WTC11 (cell line): Measurements from ENCODE around the gene ARL5A. TPM values are rescaled to one million over a fixed set of nuclear protein-coding genes. Genes with fewer than 3 reads are reported as not detected.

Source experiments
- ATAC-seq: fragments of 200-7000 bp; cut with Tn5 transposase; 2 replicates; pipeline ENCODE4 v1.10.0; 2021; ENCODE audit warnings: mild to moderate bottlenecking, moderate library complexity
- CTCF ChIA-PET: fragments of 300-600 bp; sonication (Branson Sonifier 250); formaldehyde crosslinking; loops from one replicate; lab custom pipeline; 2021; ENCODE audit warnings: antibody characterized with exemption; lab: Charles Lee
- POLR2A ChIA-PET: fragments of 350-600 bp; sonication (Branson Sonifier 250); formaldehyde crosslinking; loops from one replicate; lab custom pipeline; 2021; ENCODE audit warnings: antibody characterized with exemption; lab: Charles Lee
- DNase-seq: peaks from one replicate; pipeline ENCODE4 v3.0.0; 2021; ENCODE audit warnings: low spot score
- H3K27ac Mint-ChIP-seq: 2 replicates; pipeline ENCODE4 v1.8.0; 2021; ENCODE audit warnings: mixed read lengths
- H3K27me3 Mint-ChIP-seq: 2 replicates; pipeline ENCODE4 v1.8.0; 2021; ENCODE audit warnings: low read depth, mild to moderate bottlenecking, moderate library complexity, mixed read lengths
- H3K36me3 Mint-ChIP-seq: 2 replicates; pipeline ENCODE4 v1.8.0; 2021; ENCODE audit warnings: mixed read lengths
- H3K4me1 Mint-ChIP-seq: 2 replicates; pipeline ENCODE4 v1.8.0; 2022; ENCODE audit warnings: mixed read lengths
- H3K4me3 Mint-ChIP-seq: 2 replicates; pipeline ENCODE4 v1.8.0; 2021; ENCODE audit warnings: mild to moderate bottlenecking, moderate library complexity, mixed read lengths
- H3K9me3 Mint-ChIP-seq: 2 replicates; pipeline ENCODE4 v1.8.0; 2021; ENCODE audit warnings: mixed read lengths
- E2F1 ChIP-seq: sonication (generic); formaldehyde crosslinking; IDR thresholded peaks from 2 replicates; pipeline ENCODE4 v1.8.0; 2022; ENCODE audit warnings: mild to moderate bottlenecking, missing genetic modification reagents
- ELF4 ChIP-seq: sonication (generic); formaldehyde crosslinking; IDR thresholded peaks from 2 replicates; pipeline ENCODE4 v1.8.1; 2022; ENCODE audit warnings: low read depth, mild to moderate bottlenecking, moderate library complexity, missing genetic modification reagents
- ETV6 ChIP-seq: sonication (generic); formaldehyde crosslinking; IDR thresholded peaks from 2 replicates; pipeline ENCODE4 v1.8.1; 2022; ENCODE audit warnings: mild to moderate bottlenecking, missing genetic modification reagents
- NFYB ChIP-seq: sonication (generic); formaldehyde crosslinking; conservative IDR thresholded peaks from 2 replicates; pipeline ENCODE4 v1.8.0; 2022; ENCODE audit warnings: low read depth, missing genetic modification reagents
- NR1H2 ChIP-seq: sonication (generic); formaldehyde crosslinking; IDR thresholded peaks from 2 replicates; pipeline ENCODE4 v1.9.0; 2021; ENCODE audit warnings: mild to moderate bottlenecking, moderate library complexity, missing genetic modification reagents
- NR2C2 ChIP-seq: sonication (generic); formaldehyde crosslinking; IDR thresholded peaks from 2 replicates; pipeline ENCODE4 v1.8.0; 2022; ENCODE audit warnings: mild to moderate bottlenecking, missing genetic modification reagents
- NR3C1 ChIP-seq: sonication (generic); formaldehyde crosslinking; conservative IDR thresholded peaks from 2 replicates; pipeline ENCODE4 v1.8.1; 2023; ENCODE audit warnings: low read depth, mild to moderate bottlenecking, missing genetic modification reagents
- OVOL2 ChIP-seq: fragments of 250-450 bp; sonication (Bioruptor Pico); IDR thresholded peaks from 2 replicates; pipeline ENCODE4 v1.9.0; 2021; ENCODE audit warnings: mild to moderate bottlenecking, borderline replicate concordance
- PRRX2 ChIP-seq: fragments of 250-450 bp; sonication (Bioruptor Pico); IDR thresholded peaks from 2 replicates; pipeline ENCODE4 v1.8.0; 2021; ENCODE audit warnings: mild to moderate bottlenecking
- SMAD3 ChIP-seq: sonication (generic); formaldehyde crosslinking; IDR thresholded peaks from 2 replicates; pipeline ENCODE4 v1.8.0; 2022; ENCODE audit warnings: missing genetic modification reagents, mild to moderate bottlenecking, borderline replicate concordance
- TEAD4 ChIP-seq: sonication (generic); formaldehyde crosslinking; IDR thresholded peaks from 2 replicates; pipeline ENCODE4 v1.8.0; 2022; ENCODE audit warnings: mild to moderate bottlenecking, missing genetic modification reagents
- TP53 ChIP-seq: sonication (generic); formaldehyde crosslinking; IDR thresholded peaks from 2 replicates; pipeline ENCODE4 v1.8.1; 2023; ENCODE audit warnings: mild to moderate bottlenecking, missing genetic modification reagents
- ZNF138 ChIP-seq: sonication (generic); formaldehyde crosslinking; conservative IDR thresholded peaks from 2 replicates; pipeline ENCODE4 v1.8.1; 2022; ENCODE audit warnings: mild to moderate bottlenecking, moderate library complexity, missing genetic modification reagents
- total RNA-seq: library from RNA; stranded (reverse); gene quantifications from 3 replicates; pipeline ENCODE4 v1.2.3, GENCODE V29; 2021
- TF ChIP-seq, protein P1 (sequence below): sonication (generic); formaldehyde crosslinking; IDR thresholded peaks from 2 replicates; pipeline ENCODE4 v1.8.0; 2022; ENCODE audit warnings: mild to moderate bottlenecking, missing genetic modification reagents
- TF ChIP-seq, protein P2 (sequence below): sonication (generic); formaldehyde crosslinking; IDR thresholded peaks from 2 replicates; pipeline ENCODE4 v1.8.0; 2022; ENCODE audit warnings: mild to moderate bottlenecking, missing genetic modification reagents
- TF ChIP-seq, protein P3 (sequence below): sonication (generic); formaldehyde crosslinking; IDR thresholded peaks from 2 replicates; pipeline ENCODE4 v1.8.0; 2023; ENCODE audit warnings: mild to moderate bottlenecking, missing genetic modification reagents
- TF ChIP-seq, protein P4 (sequence below): sonication (generic); formaldehyde crosslinking; IDR thresholded peaks from 2 replicates; pipeline ENCODE4 v1.8.0; 2023; ENCODE audit warnings: missing genetic modification reagents, mild to moderate bottlenecking, borderline replicate concordance

ARL5A gene
- total RNA-seq, 1 experiment from 2014 or later = 82.7 TPM

DNA sequence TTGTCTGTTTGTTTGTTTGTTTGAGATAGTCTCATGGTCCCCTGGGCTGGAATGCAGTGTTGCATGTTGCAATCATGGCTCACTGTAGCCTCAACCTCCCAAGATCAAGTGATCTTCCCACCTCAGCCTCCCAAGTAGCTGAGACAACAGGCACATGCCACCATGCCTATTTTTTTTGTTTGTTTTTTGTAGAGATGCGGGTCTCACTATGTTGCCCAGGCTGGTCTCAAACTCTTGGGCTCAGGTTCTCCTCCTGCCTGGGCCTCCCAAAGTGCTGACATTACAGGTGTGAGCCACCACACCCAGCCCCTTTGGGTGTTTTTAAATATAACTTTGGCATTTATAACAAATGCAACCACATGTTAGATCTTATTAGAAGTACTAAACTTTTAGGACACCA is 37.5 kb downstream of the ARL5A start:
- Mint-ChIP-seq H3K27ac (peak overlapping the region; percentile 32), H3K9me3 (peaks cover 7% of the 10 kb centered on the region), H3K36me3 (peaks cover 26% of the 10 kb centered on the region), H3K4me3 (no peak overlapping the region), H3K27me3 (no peaks in the 10 kb centered on the region), H3K4me1 (peaks cover 7% of the 10 kb centered on the region)
- ChIA-PET POLR2A (no interaction called here), CTCF (no interaction called here)
- no peak for TF ChIP-seq NR2C2 (CRISPR knock-in tag)
- no peak for TF ChIP-seq NFYB
- no peak for TF ChIP-seq PRRX2 (CRISPR knock-in tag)
- no peak for TF ChIP-seq ZNF138 (CRISPR knock-in tag)
- no peak for TF ChIP-seq E2F1
- TF ChIP-seq TP53 (CRISPR knock-in tag) = no peak
- TF ChIP-seq, protein P1, sequence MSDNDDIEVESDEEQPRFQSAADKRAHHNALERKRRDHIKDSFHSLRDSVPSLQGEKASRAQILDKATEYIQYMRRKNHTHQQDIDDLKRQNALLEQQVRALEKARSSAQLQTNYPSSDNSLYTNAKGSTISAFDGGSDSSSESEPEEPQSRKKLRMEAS (CRISPR knock-in tag) = no peak
- TF ChIP-seq, protein P2, sequence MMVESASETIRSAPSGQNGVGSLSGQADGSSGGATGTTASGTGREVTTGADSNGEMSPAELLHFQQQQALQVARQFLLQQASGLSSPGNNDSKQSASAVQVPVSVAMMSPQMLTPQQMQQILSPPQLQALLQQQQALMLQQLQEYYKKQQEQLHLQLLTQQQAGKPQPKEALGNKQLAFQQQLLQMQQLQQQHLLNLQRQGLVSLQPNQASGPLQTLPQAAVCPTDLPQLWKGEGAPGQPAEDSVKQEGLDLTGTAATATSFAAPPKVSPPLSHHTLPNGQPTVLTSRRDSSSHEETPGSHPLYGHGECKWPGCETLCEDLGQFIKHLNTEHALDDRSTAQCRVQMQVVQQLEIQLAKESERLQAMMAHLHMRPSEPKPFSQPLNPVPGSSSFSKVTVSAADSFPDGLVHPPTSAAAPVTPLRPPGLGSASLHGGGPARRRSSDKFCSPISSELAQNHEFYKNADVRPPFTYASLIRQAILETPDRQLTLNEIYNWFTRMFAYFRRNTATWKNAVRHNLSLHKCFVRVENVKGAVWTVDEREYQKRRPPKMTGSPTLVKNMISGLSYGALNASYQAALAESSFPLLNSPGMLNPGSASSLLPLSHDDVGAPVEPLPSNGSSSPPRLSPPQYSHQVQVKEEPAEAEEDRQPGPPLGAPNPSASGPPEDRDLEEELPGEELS (CRISPR knock-in tag) = no peak
- TF ChIP-seq ELF4 (CRISPR knock-in tag) = no peak
- no peak for TF ChIP-seq TEAD4 (CRISPR knock-in tag)
- TF ChIP-seq OVOL2 (CRISPR knock-in tag) = no peak
- TF ChIP-seq NR1H2 (CRISPR knock-in tag) = no peak
- TF ChIP-seq, protein P3, sequence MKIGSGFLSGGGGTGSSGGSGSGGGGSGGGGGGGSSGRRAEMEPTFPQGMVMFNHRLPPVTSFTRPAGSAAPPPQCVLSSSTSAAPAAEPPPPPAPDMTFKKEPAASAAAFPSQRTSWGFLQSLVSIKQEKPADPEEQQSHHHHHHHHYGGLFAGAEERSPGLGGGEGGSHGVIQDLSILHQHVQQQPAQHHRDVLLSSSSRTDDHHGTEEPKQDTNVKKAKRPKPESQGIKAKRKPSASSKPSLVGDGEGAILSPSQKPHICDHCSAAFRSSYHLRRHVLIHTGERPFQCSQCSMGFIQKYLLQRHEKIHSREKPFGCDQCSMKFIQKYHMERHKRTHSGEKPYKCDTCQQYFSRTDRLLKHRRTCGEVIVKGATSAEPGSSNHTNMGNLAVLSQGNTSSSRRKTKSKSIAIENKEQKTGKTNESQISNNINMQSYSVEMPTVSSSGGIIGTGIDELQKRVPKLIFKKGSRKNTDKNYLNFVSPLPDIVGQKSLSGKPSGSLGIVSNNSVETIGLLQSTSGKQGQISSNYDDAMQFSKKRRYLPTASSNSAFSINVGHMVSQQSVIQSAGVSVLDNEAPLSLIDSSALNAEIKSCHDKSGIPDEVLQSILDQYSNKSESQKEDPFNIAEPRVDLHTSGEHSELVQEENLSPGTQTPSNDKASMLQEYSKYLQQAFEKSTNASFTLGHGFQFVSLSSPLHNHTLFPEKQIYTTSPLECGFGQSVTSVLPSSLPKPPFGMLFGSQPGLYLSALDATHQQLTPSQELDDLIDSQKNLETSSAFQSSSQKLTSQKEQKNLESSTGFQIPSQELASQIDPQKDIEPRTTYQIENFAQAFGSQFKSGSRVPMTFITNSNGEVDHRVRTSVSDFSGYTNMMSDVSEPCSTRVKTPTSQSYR (CRISPR knock-in tag) = no peak
- no peak for TF ChIP-seq ETV6 (CRISPR knock-in tag)
- no peak for TF ChIP-seq SMAD3
- TF ChIP-seq NR3C1 (CRISPR knock-in tag) = no peak
- TF ChIP-seq, protein P4, sequence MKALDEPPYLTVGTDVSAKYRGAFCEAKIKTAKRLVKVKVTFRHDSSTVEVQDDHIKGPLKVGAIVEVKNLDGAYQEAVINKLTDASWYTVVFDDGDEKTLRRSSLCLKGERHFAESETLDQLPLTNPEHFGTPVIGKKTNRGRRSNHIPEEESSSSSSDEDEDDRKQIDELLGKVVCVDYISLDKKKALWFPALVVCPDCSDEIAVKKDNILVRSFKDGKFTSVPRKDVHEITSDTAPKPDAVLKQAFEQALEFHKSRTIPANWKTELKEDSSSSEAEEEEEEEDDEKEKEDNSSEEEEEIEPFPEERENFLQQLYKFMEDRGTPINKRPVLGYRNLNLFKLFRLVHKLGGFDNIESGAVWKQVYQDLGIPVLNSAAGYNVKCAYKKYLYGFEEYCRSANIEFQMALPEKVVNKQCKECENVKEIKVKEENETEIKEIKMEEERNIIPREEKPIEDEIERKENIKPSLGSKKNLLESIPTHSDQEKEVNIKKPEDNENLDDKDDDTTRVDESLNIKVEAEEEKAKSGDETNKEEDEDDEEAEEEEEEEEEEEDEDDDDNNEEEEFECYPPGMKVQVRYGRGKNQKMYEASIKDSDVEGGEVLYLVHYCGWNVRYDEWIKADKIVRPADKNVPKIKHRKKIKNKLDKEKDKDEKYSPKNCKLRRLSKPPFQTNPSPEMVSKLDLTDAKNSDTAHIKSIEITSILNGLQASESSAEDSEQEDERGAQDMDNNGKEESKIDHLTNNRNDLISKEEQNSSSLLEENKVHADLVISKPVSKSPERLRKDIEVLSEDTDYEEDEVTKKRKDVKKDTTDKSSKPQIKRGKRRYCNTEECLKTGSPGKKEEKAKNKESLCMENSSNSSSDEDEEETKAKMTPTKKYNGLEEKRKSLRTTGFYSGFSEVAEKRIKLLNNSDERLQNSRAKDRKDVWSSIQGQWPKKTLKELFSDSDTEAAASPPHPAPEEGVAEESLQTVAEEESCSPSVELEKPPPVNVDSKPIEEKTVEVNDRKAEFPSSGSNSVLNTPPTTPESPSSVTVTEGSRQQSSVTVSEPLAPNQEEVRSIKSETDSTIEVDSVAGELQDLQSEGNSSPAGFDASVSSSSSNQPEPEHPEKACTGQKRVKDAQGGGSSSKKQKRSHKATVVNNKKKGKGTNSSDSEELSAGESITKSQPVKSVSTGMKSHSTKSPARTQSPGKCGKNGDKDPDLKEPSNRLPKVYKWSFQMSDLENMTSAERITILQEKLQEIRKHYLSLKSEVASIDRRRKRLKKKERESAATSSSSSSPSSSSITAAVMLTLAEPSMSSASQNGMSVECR (CRISPR knock-in tag) = no peak
- DNase-seq (no peak), ATAC-seq (no peak)
